ENCODE results near the gene SYNDIG1. TPM values are rescaled to one million over a fixed set of nuclear protein-coding genes. Genes with fewer than 3 reads are reported as not detected.

The SYNDIG1 gene
- total RNA-seq, 1 donor from 2014 or later: not detected

- no peak overlapping the region for H3K4me3 Mint-ChIP-seq
- no peak for DNase-seq (ENCODE audit: low spot score)
- H3K27ac Mint-ChIP-seq: no peak overlapping the region
- no peaks in the 10 kb centered on the region for H3K27me3 Mint-ChIP-seq (ENCODE audit: insufficient read depth)
- no peaks in the 10 kb centered on the region for H3K9me3 Mint-ChIP-seq
- intact Hi-C loops (cut with micrococcal nuclease): no loop called here
- H3K4me1 Mint-ChIP-seq (ENCODE audit: low read depth): no peaks in the 10 kb centered on the region
- no peaks in the 10 kb centered on the region for H3K36me3 Mint-ChIP-seq (ENCODE audit: low read depth)
These were observed 62.4 kb downstream of the SYNDIG1 start for GRCh38 chr20:24531631-24532419.

GRCh38 chr20:24533449-24533848 lies 64.0 kb downstream of the SYNDIG1 start:
- Mint-ChIP-seq H3K9me3 (no peaks in the 10 kb centered on the region), H3K27ac (no peak overlapping the region), H3K4me1 (ENCODE audit: low read depth) (no peaks in the 10 kb centered on the region), H3K36me3 (ENCODE audit: low read depth) (no peaks in the 10 kb centered on the region), H3K27me3 (ENCODE audit: insufficient read depth) (peaks cover 2% of the 10 kb centered on the region), H3K4me3 (no peak overlapping the region)
- intact Hi-C loops (cut with micrococcal nuclease): no loop called here
- no peak for DNase-seq (ENCODE audit: low spot score)

- intact Hi-C loops (cut with micrococcal nuclease): no loop called here
- Mint-ChIP-seq H3K9me3 (no peaks in the 10 kb centered on the region), H3K27ac (no peak overlapping the region), H3K4me3 (no peak overlapping the region), H3K27me3 (ENCODE audit: insufficient read depth) (peaks cover 3% of the 10 kb centered on the region), H3K36me3 (ENCODE audit: low read depth) (no peaks in the 10 kb centered on the region), H3K4me1 (ENCODE audit: low read depth) (no peaks in the 10 kb centered on the region)
- no peak for DNase-seq (ENCODE audit: low spot score)
These were observed 64.9 kb downstream of the SYNDIG1 start for GRCh38 chr20:24534282-24534681.

GRCh38 chr20:24535941-24536730 lies 66.7 kb downstream of the SYNDIG1 start:
- no peak overlapping the region for H3K27ac Mint-ChIP-seq
- intact Hi-C loops (cut with micrococcal nuclease): no loop called here
- H3K4me1 Mint-ChIP-seq (ENCODE audit: low read depth): no peaks in the 10 kb centered on the region
- H3K4me3 Mint-ChIP-seq: no peak overlapping the region
- H3K36me3 Mint-ChIP-seq (ENCODE audit: low read depth): no peaks in the 10 kb centered on the region
- no peaks in the 10 kb centered on the region for H3K9me3 Mint-ChIP-seq
- peaks cover 8% of the 10 kb centered on the region for H3K27me3 Mint-ChIP-seq (ENCODE audit: insufficient read depth)
- DNase-seq (ENCODE audit: low spot score): no peak

- no peaks in the 10 kb centered on the region for H3K9me3 Mint-ChIP-seq
- H3K36me3 Mint-ChIP-seq (ENCODE audit: low read depth): no peaks in the 10 kb centered on the region
- H3K4me1 Mint-ChIP-seq (ENCODE audit: low read depth): no peaks in the 10 kb centered on the region
- H3K27me3 Mint-ChIP-seq (ENCODE audit: insufficient read depth): peaks cover 8% of the 10 kb centered on the region
- DNase-seq (ENCODE audit: low spot score): no peak
- H3K27ac Mint-ChIP-seq: no peak overlapping the region
- H3K4me3 Mint-ChIP-seq: no peak overlapping the region
- intact Hi-C loops (cut with micrococcal nuclease): no loop called here
These were observed 67.8 kb downstream of the SYNDIG1 start for GRCh38 chr20:24537210-24537609.

GRCh38 chr20:24542721-24543120 lies 73.3 kb downstream of the SYNDIG1 start:
- Mint-ChIP-seq H3K27ac (no peak overlapping the region), H3K9me3 (no peaks in the 10 kb centered on the region), H3K4me3 (no peak overlapping the region), H3K27me3 (ENCODE audit: insufficient read depth) (peaks cover 8% of the 10 kb centered on the region), H3K4me1 (ENCODE audit: low read depth) (no peaks in the 10 kb centered on the region), H3K36me3 (ENCODE audit: low read depth) (no peaks in the 10 kb centered on the region)
- intact Hi-C loops (cut with micrococcal nuclease): no loop called here
- no peak for DNase-seq (ENCODE audit: low spot score)

- no peak for DNase-seq (ENCODE audit: low spot score)
- no peak overlapping the region for H3K4me3 Mint-ChIP-seq
- intact Hi-C loops (cut with micrococcal nuclease): no loop called here
- no peaks in the 10 kb centered on the region for H3K36me3 Mint-ChIP-seq (ENCODE audit: low read depth)
- H3K27me3 Mint-ChIP-seq (ENCODE audit: insufficient read depth): peaks cover 6% of the 10 kb centered on the region
- no peaks in the 10 kb centered on the region for H3K4me1 Mint-ChIP-seq (ENCODE audit: low read depth)
- no peaks in the 10 kb centered on the region for H3K9me3 Mint-ChIP-seq
- no peak overlapping the region for H3K27ac Mint-ChIP-seq
These were observed 73.7 kb downstream of the SYNDIG1 start for GRCh38 chr20:24543168-24543567.

GRCh38 chr20:24543741-24544140 lies 74.3 kb downstream of the SYNDIG1 start:
- H3K4me3 Mint-ChIP-seq: no peak overlapping the region
- no peak for DNase-seq (ENCODE audit: low spot score)
- H3K27ac Mint-ChIP-seq: no peak overlapping the region
- peaks cover 6% of the 10 kb centered on the region for H3K27me3 Mint-ChIP-seq (ENCODE audit: insufficient read depth)
- H3K4me1 Mint-ChIP-seq (ENCODE audit: low read depth): no peaks in the 10 kb centered on the region
- intact Hi-C loops (cut with micrococcal nuclease): no loop called here
- H3K36me3 Mint-ChIP-seq (ENCODE audit: low read depth): no peaks in the 10 kb centered on the region
- no peaks in the 10 kb centered on the region for H3K9me3 Mint-ChIP-seq

- no peaks in the 10 kb centered on the region for H3K36me3 Mint-ChIP-seq (ENCODE audit: low read depth)
- no peak overlapping the region for H3K4me3 Mint-ChIP-seq
- no peak overlapping the region for H3K27ac Mint-ChIP-seq
- no peak for DNase-seq (ENCODE audit: low spot score)
- H3K27me3 Mint-ChIP-seq (ENCODE audit: insufficient read depth): peaks cover 4% of the 10 kb centered on the region
- H3K9me3 Mint-ChIP-seq: no peaks in the 10 kb centered on the region
- intact Hi-C loops (cut with micrococcal nuclease): no loop called here
- H3K4me1 Mint-ChIP-seq (ENCODE audit: low read depth): no peaks in the 10 kb centered on the region
These were observed 74.9 kb downstream of the SYNDIG1 start for GRCh38 chr20:24544371-24544770.

- Mint-ChIP-seq H3K27ac (no peak overlapping the region), H3K36me3 (ENCODE audit: low read depth) (no peaks in the 10 kb centered on the region), H3K27me3 (ENCODE audit: insufficient read depth) (peaks cover 4% of the 10 kb centered on the region), H3K4me1 (ENCODE audit: low read depth) (no peaks in the 10 kb centered on the region), H3K4me3 (no peak overlapping the region), H3K9me3 (no peaks in the 10 kb centered on the region)
- no peak for DNase-seq (ENCODE audit: low spot score)
- intact Hi-C loops (cut with micrococcal nuclease): no loop called here
These were observed 75.7 kb downstream of the SYNDIG1 start for GRCh38 chr20:24545168-24545567.

GRCh38 chr20:24546232-24546892 lies 76.9 kb downstream of the SYNDIG1 start:
- Mint-ChIP-seq H3K9me3 (no peaks in the 10 kb centered on the region), H3K36me3 (ENCODE audit: low read depth) (no peaks in the 10 kb centered on the region), H3K4me3 (no peak overlapping the region), H3K27me3 (ENCODE audit: insufficient read depth) (no peaks in the 10 kb centered on the region), H3K27ac (no peak overlapping the region), H3K4me1 (ENCODE audit: low read depth) (no peaks in the 10 kb centered on the region)
- no peak for DNase-seq (ENCODE audit: low spot score)
- intact Hi-C loops (cut with micrococcal nuclease): no loop called here

GRCh38 chr20:24547967-24548366 lies 78.5 kb downstream of the SYNDIG1 start:
- no peaks in the 10 kb centered on the region for H3K36me3 Mint-ChIP-seq (ENCODE audit: low read depth)
- intact Hi-C loops (cut with micrococcal nuclease): loop anchor here (2.0 kb wide), 1 partner anchor 73 kb away; no protein-coding TSS in a partner anchor
- H3K4me3 Mint-ChIP-seq: no peak overlapping the region
- H3K4me1 Mint-ChIP-seq (ENCODE audit: low read depth): no peaks in the 10 kb centered on the region
- no peak overlapping the region for H3K27ac Mint-ChIP-seq
- DNase-seq (ENCODE audit: low spot score): no peak
- no peaks in the 10 kb centered on the region for H3K27me3 Mint-ChIP-seq (ENCODE audit: insufficient read depth)
- no peaks in the 10 kb centered on the region for H3K9me3 Mint-ChIP-seq

All from activated T-helper 1 cell treated with anti-CD3 and anti-CD28 coated beads, Interleukin-12 subunit alpha, Interleukin-12 subunit beta, Interleukin-2, Interleukin-4 antibody, amounts not matched to agents 30 ng/mL and 10 ng/mL and 1 ng/mL, durations not matched to agents 14 hours and 24 hours and 36 hours (primary cell).